Fibroblast of lung (primary cell): ENCODE measurements around the gene FAM222B. TPM values are rescaled to one million over a fixed set of nuclear protein-coding genes. Genes with fewer than 3 reads are reported as not detected.

Experiments used
- DNase-seq, 2 donors: peaks; one replicate each; pipeline versions ENCODE4 v3.0.0 to v3.0.0-alpha.2; 2010; ENCODE audit warnings: low read depth in 2 of 2
- H2AFZ ChIP-seq: 2 replicates; pipeline ENCODE4 v1.5.1; 2012; ENCODE audit warnings: low read length, control low read depth, inconsistent platforms
- H3K27ac ChIP-seq: 2 replicates; pipeline ENCODE4 v1.5.1; 2011; ENCODE audit warnings: low read length, control low read depth; ENCODE audit not compliant: insufficient read depth
- H3K27me3 ChIP-seq: 2 replicates; pipeline ENCODE4 v1.5.1; 2011; ENCODE audit warnings: mild to moderate bottlenecking, low read length; ENCODE audit not compliant: control insufficient read depth, insufficient read depth
- H3K36me3 ChIP-seq: 2 replicates; pipeline ENCODE4 v1.5.1; 2011; ENCODE audit warnings: low read length; ENCODE audit not compliant: control insufficient read depth, insufficient read depth
- H3K4me1 ChIP-seq: 2 replicates; pipeline ENCODE4 v1.5.1; 2011; ENCODE audit warnings: low read length; ENCODE audit not compliant: control insufficient read depth, insufficient read depth; ENCODE audit errors: extremely low read depth
- H3K4me2 ChIP-seq: 2 replicates; pipeline ENCODE4 v1.5.1; 2011; ENCODE audit warnings: low read length, control low read depth; ENCODE audit not compliant: insufficient read depth; ENCODE audit errors: extremely low read depth
- H3K4me3 ChIP-seq, 4 experiments: fragments of 200-600 bp in 1 of 4; sonication (generic) in 1 of 4; replicated peaks in 1 of 4; 2 replicates each; pipeline ENCODE4 v1.5.1; 2011 to 2016; ENCODE audit warnings: low read length in 4 of 4, low read depth in 3 of 4, mild to moderate bottlenecking in 3 of 4, control low read depth in 2 of 4, inconsistent platforms in 1 of 4, mixed read lengths in 1 of 4; ENCODE audit not compliant: insufficient read depth in 1 of 4; ENCODE audit errors: control extremely low read depth in 1 of 4
- H3K79me2 ChIP-seq: 2 replicates; pipeline ENCODE4 v1.5.1; 2012; ENCODE audit warnings: mild to moderate bottlenecking, low read length, inconsistent platforms; ENCODE audit not compliant: control insufficient read depth, insufficient read depth
- H3K9ac ChIP-seq: 2 replicates; pipeline ENCODE4 v1.5.1; 2011; ENCODE audit warnings: mild to moderate bottlenecking, low read length, control low read depth; ENCODE audit not compliant: insufficient read depth
- H3K9me3 ChIP-seq: 2 replicates; pipeline ENCODE4 v1.5.1; 2012; ENCODE audit warnings: low read depth, low read length; ENCODE audit not compliant: control insufficient read depth, insufficient read depth
- H4K20me1 ChIP-seq: 2 replicates; pipeline ENCODE4 v1.5.1; 2011; ENCODE audit warnings: low read length; ENCODE audit not compliant: control insufficient read depth, insufficient read depth; ENCODE audit errors: extremely low read depth
- CTCF ChIP-seq, 2 donors: IDR thresholded peaks in 1 of 2; conservative IDR thresholded peaks in 1 of 2; 1 replicate in 1 of 2; 2 replicates in 1 of 2; pipeline ENCODE4 v1.5.1; 2011 to 2012; ENCODE audit warnings: low read length in 2 of 2, control low read depth in 1 of 2, inconsistent platforms in 1 of 2, low read depth in 1 of 2, mild to moderate bottlenecking in 1 of 2
- EZH2 ChIP-seq: IDR thresholded peaks from 2 replicates; pipeline ENCODE4 v1.5.1; 2012; ENCODE audit warnings: low read length, control low read depth, mild to moderate bottlenecking; ENCODE audit errors: missing control alignments
- polyA plus RNA-seq, 2 donors: library from polyadenylated mRNA; depleted of rRNA in 1 of 2; stranded (reverse) in 1 of 2; unstranded in 1 of 2; fragments of >200 nt; gene quantifications; 2 replicates each; pipeline ENCODE4 v1.2.1, GENCODE V29; 2011 to 2012; ENCODE audit warnings: missing spikeins in 1 of 2
- total RNA-seq: library from RNA; depleted of rRNA; stranded (reverse); fragments of >200 nt; gene quantifications from 2 replicates; pipeline ENCODE4 v1.2.1, GENCODE V29; 2014

The FAM222B gene
- total and polyA plus RNA-seq, 2 donors (not counting 1 experiment from before 2014, with no cell fraction given) = 2.8 to 9.0 TPM

- Histone ChIP-seq H3K9ac (no peak overlapping the region), H3K4me1 (no peaks in the 10 kb centered on the region), H3K27ac (no peak overlapping the region), H2AFZ (no peak overlapping the region), H4K20me1 (no peaks in the 10 kb centered on the region), H3K27me3 (no peaks in the 10 kb centered on the region), H3K36me3 (peaks cover 6% of the 10 kb centered on the region), H3K4me2 (no peak overlapping the region), H3K4me3 (no peak overlapping the region), H3K79me2 (peaks cover 2% of the 10 kb centered on the region), H3K9me3 (no peaks in the 10 kb centered on the region)
- TF ChIP-seq CTCF (conservative IDR thresholded peaks at IDR 0.05 in 1 of 2, IDR thresholded peaks at IDR 0.05 in 1 of 2; ENCODE audit: low read depth in 1 of 2, low read length in 2 of 2) (no peak), EZH2 (no peak)
- no peak for DNase-seq
These were observed 47.4 kb upstream of the FAM222B start for GRCh38 chr17:28889996-28890395.

- Histone ChIP-seq H4K20me1 (no peaks in the 10 kb centered on the region), H3K4me1 (no peaks in the 10 kb centered on the region), H3K4me3 (no peak overlapping the region), H2AFZ (no peak overlapping the region), H3K36me3 (peaks cover 8% of the 10 kb centered on the region), H3K79me2 (no peaks in the 10 kb centered on the region), H3K27ac (no peak overlapping the region), H3K9me3 (no peaks in the 10 kb centered on the region), H3K4me2 (no peak overlapping the region), H3K9ac (no peak overlapping the region), H3K27me3 (no peaks in the 10 kb centered on the region)
- TF ChIP-seq CTCF (conservative IDR thresholded peaks at IDR 0.05 in 1 of 2, IDR thresholded peaks at IDR 0.05 in 1 of 2; ENCODE audit: low read depth in 1 of 2, low read length in 2 of 2) (no peak), EZH2 (no peak)
- no peak for DNase-seq
These were observed 46.2 kb upstream of the FAM222B start for GRCh38 chr17:28888832-28889231.

- Histone ChIP-seq H3K27ac (no peak overlapping the region), H3K27me3 (no peaks in the 10 kb centered on the region), H4K20me1 (no peaks in the 10 kb centered on the region), H3K36me3 (peaks cover 8% of the 10 kb centered on the region), H3K9me3 (no peaks in the 10 kb centered on the region), H3K9ac (no peak overlapping the region), H3K4me3 (no peak overlapping the region), H3K4me1 (no peaks in the 10 kb centered on the region), H2AFZ (no peak overlapping the region), H3K4me2 (no peak overlapping the region), H3K79me2 (no peaks in the 10 kb centered on the region)
- DNase-seq = no peak
- TF ChIP-seq EZH2 (no peak), CTCF (conservative IDR thresholded peaks at IDR 0.05 in 1 of 2, IDR thresholded peaks at IDR 0.05 in 1 of 2; ENCODE audit: low read depth in 1 of 2, low read length in 2 of 2) (no peak)
These were observed 45.4 kb upstream of the FAM222B start for GRCh38 chr17:28887871-28888471.
